Naive thymus-derived CD8-positive, alpha-beta T cell (primary cell): Measurements from ENCODE around the gene TTC28. TPM values are rescaled to one million over a fixed set of nuclear protein-coding genes. Genes with fewer than 3 reads are reported as not detected.

Experiments
- ATAC-seq, 2 donors: fragments of 150-1000 bp; cut with Tn5 transposase in 1 of 2; sonication (Bioruptor Pico), chemical (Tn5 transposase) in 1 of 2; 1 replicate in 1 of 2; 2 replicates in 1 of 2; pipeline ENCODE4 v1.10.0; 2021; ENCODE audit warnings: mild to moderate bottlenecking in 2 of 2, moderate library complexity in 2 of 2
- POLR2A ChIA-PET: fragments of 350-600 bp; sonication (Branson Sonifier 250); formaldehyde crosslinking; loops from one replicate; lab custom pipeline; 2021; ENCODE audit warnings: antibody characterized with exemption; lab: Charles Lee
- DNase-seq, 10 donors: peaks; one replicate each; pipeline versions ENCODE4 v3.0.0 to v3.0.0-alpha.2; 2020 to 2022
- H3K27ac Mint-ChIP-seq, 10 donors: one replicate each; pipeline ENCODE4 v1.8.0; 2020 to 2022; ENCODE audit warnings: mild to moderate bottlenecking in 10 of 10, mixed read lengths in 10 of 10, moderate library complexity in 4 of 10, inconsistent platforms in 1 of 10
- H3K27me3 Mint-ChIP-seq, 5 donors: one replicate each; pipeline ENCODE4 v1.8.0; 2021 to 2022; ENCODE audit warnings: mixed read lengths in 5 of 5
- H3K36me3 Mint-ChIP-seq, 3 donors: one replicate each; pipeline ENCODE4 v1.8.0; 2020 to 2022; ENCODE audit warnings: mixed read lengths in 3 of 3, mild to moderate bottlenecking in 2 of 3, inconsistent platforms in 1 of 3
- H3K4me1 Mint-ChIP-seq, 4 donors: one replicate each; pipeline ENCODE4 v1.8.0; 2021 to 2022; ENCODE audit warnings: mixed read lengths in 4 of 4
- H3K4me3 Mint-ChIP-seq, 10 donors: one replicate each; pipeline ENCODE4 v1.8.0; 2020 to 2022; ENCODE audit warnings: mild to moderate bottlenecking in 10 of 10, mixed read lengths in 10 of 10, moderate library complexity in 6 of 10, inconsistent platforms in 1 of 10
- H3K9me3 Mint-ChIP-seq, 9 donors: one replicate each; pipeline ENCODE4 v1.8.0; 2020 to 2022; ENCODE audit warnings: mixed read lengths in 9 of 9, mild to moderate bottlenecking in 3 of 9, inconsistent platforms in 1 of 9, moderate library complexity in 1 of 9
- polyA plus RNA-seq, 3 donors: library from polyadenylated mRNA; unstranded; fragments of 300-500 nt; fragmentation: Illumina TruSeq; gene quantifications; one replicate each; pipeline ENCODE4 v1.2.3, GENCODE V29; 2021
- total RNA-seq, 8 experiments: library from RNA in 2 of 8; stranded (reverse) in 2 of 8; gene quantifications; one replicate each; pipeline ENCODE4 v1.2.3 and lab custom pipeline; 2021 to 2026

The TTC28 gene
- total and polyA plus RNA-seq, 5 experiments from 2014 or later, result 0.44 to 6.4 (median 1.3) TPM

- ATAC-seq (no peak), DNase-seq (no peak)
- no peaks in the 10 kb centered on the region for H3K9me3 Mint-ChIP-seq
- no peak overlapping the region for H3K27ac Mint-ChIP-seq
- POLR2A ChIA-PET, result no interaction called here
- H3K36me3 Mint-ChIP-seq, result peaks cover 0 to 3% (median 0%) of the 10 kb centered on the region in 3 donors
- peaks cover 0 to 3% (median 0%) of the 10 kb centered on the region in 5 donors for H3K27me3 Mint-ChIP-seq
- no peak overlapping the region for H3K4me3 Mint-ChIP-seq
- peaks cover 0 to 4% (median 0%) of the 10 kb centered on the region in 4 donors for H3K4me1 Mint-ChIP-seq
These were observed 653.6 kb downstream of the TTC28 start for GRCh38 chr22:28025866-28026575.

- Mint-ChIP-seq H3K4me1 (peaks cover 0 to 4% (median under 1%) of the 10 kb centered on the region in 4 donors), H3K4me3 (no peak overlapping the region), H3K27me3 (peaks cover 0 to 3% (median 0%) of the 10 kb centered on the region in 5 donors), H3K27ac (no peak overlapping the region), H3K9me3 (no peaks in the 10 kb centered on the region), H3K36me3 (peaks cover 0 to 3% (median 0%) of the 10 kb centered on the region in 3 donors)
- POLR2A ChIA-PET, result no interaction called here
- DNase-seq (no peak), ATAC-seq (no peak)
These were observed 654.3 kb downstream of the TTC28 start for GRCh38 chr22:28025333-28025732.

GRCh38 chr22:28024422-28024888, 655.2 kb downstream of the TTC28 start:
- Mint-ChIP-seq H3K9me3 (no peaks in the 10 kb centered on the region), H3K36me3 (peaks cover 0 to 3% (median 0%) of the 10 kb centered on the region in 3 donors), H3K4me1 (peaks cover 3 to 7% (median 4%) of the 10 kb centered on the region in 4 donors), H3K27me3 (peaks cover 0 to 3% (median 0%) of the 10 kb centered on the region in 5 donors), H3K27ac (peak overlapping the region in 1 of 10 donors; percentile 17), H3K4me3 (no peak overlapping the region)
- DNase-seq, result no peak
- POLR2A ChIA-PET, result no interaction called here
- ATAC-seq, result no peak

GRCh38 chr22:28023774-28024173, 655.9 kb downstream of the TTC28 start:
- POLR2A ChIA-PET, result no interaction called here
- no peaks in the 10 kb centered on the region for H3K36me3 Mint-ChIP-seq
- H3K27ac Mint-ChIP-seq, result no peak overlapping the region
- peaks cover 0 to 3% (median 0%) of the 10 kb centered on the region in 5 donors for H3K27me3 Mint-ChIP-seq
- no peak overlapping the region for H3K4me3 Mint-ChIP-seq
- peaks cover 3 to 7% (median 4%) of the 10 kb centered on the region in 4 donors for H3K4me1 Mint-ChIP-seq
- H3K9me3 Mint-ChIP-seq, result no peaks in the 10 kb centered on the region
- ATAC-seq (no peak), DNase-seq (no peak)

- ATAC-seq, result no peak
- H3K27me3 Mint-ChIP-seq, result peaks cover 0 to 3% (median 0%) of the 10 kb centered on the region in 5 donors
- H3K4me1 Mint-ChIP-seq, result peaks cover 3 to 7% (median 4%) of the 10 kb centered on the region in 4 donors
- H3K9me3 Mint-ChIP-seq, result no peaks in the 10 kb centered on the region
- H3K27ac Mint-ChIP-seq, result no peak overlapping the region
- POLR2A ChIA-PET, result no interaction called here
- no peak for DNase-seq
- no peaks in the 10 kb centered on the region for H3K36me3 Mint-ChIP-seq
- no peak overlapping the region for H3K4me3 Mint-ChIP-seq
These were observed 656.6 kb downstream of the TTC28 start for GRCh38 chr22:28023036-28023435.

- POLR2A ChIA-PET, result no interaction called here
- peaks cover 0 to 3% (median 0%) of the 10 kb centered on the region in 5 donors for H3K27me3 Mint-ChIP-seq
- DNase-seq, result no peak
These were observed 657.5 kb downstream of the TTC28 start for GRCh38 chr22:28021998-28022660.

GRCh38 chr22:28021116-28021997, 658.3 kb downstream of the TTC28 start:
- peak overlapping the region in 1 of 10 donors; percentile 43 for H3K27ac Mint-ChIP-seq
- ATAC-seq, result no peak
- H3K27me3 Mint-ChIP-seq, result peaks cover 0 to 3% (median 0%) of the 10 kb centered on the region in 5 donors
- POLR2A ChIA-PET, result no interaction called here
- no peak for DNase-seq
- no peak overlapping the region for H3K4me3 Mint-ChIP-seq
- H3K36me3 Mint-ChIP-seq, result no peaks in the 10 kb centered on the region
- peaks cover 3 to 7% (median 4%) of the 10 kb centered on the region in 4 donors for H3K4me1 Mint-ChIP-seq
- H3K9me3 Mint-ChIP-seq, result no peaks in the 10 kb centered on the region

More at GRCh38 chr22:28021998-28022660, 657.5 kb downstream of the TTC28 start:
- H3K4me1 Mint-ChIP-seq, result peaks cover 3 to 7% (median 4%) of the 10 kb centered on the region in 4 donors
- no peak for ATAC-seq
- H3K4me3 Mint-ChIP-seq, result no peak overlapping the region
- no peaks in the 10 kb centered on the region for H3K9me3 Mint-ChIP-seq
- no peaks in the 10 kb centered on the region for H3K36me3 Mint-ChIP-seq
- H3K27ac Mint-ChIP-seq, result no peak overlapping the region

GRCh38 chr22:28019881-28020861, 659.5 kb downstream of the TTC28 start:
- Mint-ChIP-seq H3K4me1 (peaks cover 3 to 7% (median 4%) of the 10 kb centered on the region in 4 donors), H3K9me3 (no peaks in the 10 kb centered on the region), H3K36me3 (no peaks in the 10 kb centered on the region), H3K4me3 (no peak overlapping the region), H3K27ac (no peak overlapping the region), H3K27me3 (peaks cover 0 to 3% (median 0%) of the 10 kb centered on the region in 5 donors)
- DNase-seq, result peak; percentile 36 to 80 (median 62)
- peak; percentile 87 to 89 for ATAC-seq
- POLR2A ChIA-PET, result no interaction called here

GRCh38 chr22:28019360-28019759, 660.3 kb downstream of the TTC28 start:
- no peak for DNase-seq
- Mint-ChIP-seq H3K36me3 (no peaks in the 10 kb centered on the region), H3K9me3 (no peaks in the 10 kb centered on the region), H3K27me3 (peaks cover 0 to 3% (median 0%) of the 10 kb centered on the region in 5 donors), H3K27ac (no peak overlapping the region), H3K4me1 (peaks cover 3 to 6% (median 4%) of the 10 kb centered on the region in 4 donors), H3K4me3 (no peak overlapping the region)
- no peak for ATAC-seq
- POLR2A ChIA-PET, result no interaction called here

GRCh38 chr22:28018461-28018927, 661.1 kb downstream of the TTC28 start:
- no peak overlapping the region for H3K4me3 Mint-ChIP-seq

GRCh38 chr22:28017859-28018258, 661.8 kb downstream of the TTC28 start:
- Mint-ChIP-seq H3K9me3 (no peaks in the 10 kb centered on the region), H3K4me3 (no peak overlapping the region), H3K27me3 (peaks cover 0 to 3% (median 0%) of the 10 kb centered on the region in 5 donors), H3K36me3 (no peaks in the 10 kb centered on the region), H3K27ac (peak overlapping the region in 3 of 10 donors; percentile 43 to 83 (median 43)), H3K4me1 (peaks cover 3 to 6% (median 4%) of the 10 kb centered on the region in 4 donors)
- ATAC-seq, result no peak
- POLR2A ChIA-PET, result no interaction called here
- no peak for DNase-seq

More at GRCh38 chr22:28018461-28018927, 661.1 kb downstream of the TTC28 start:
- H3K9me3 Mint-ChIP-seq, result no peaks in the 10 kb centered on the region
- H3K4me1 Mint-ChIP-seq, result peaks cover 3 to 6% (median 4%) of the 10 kb centered on the region in 4 donors
- no peak for DNase-seq
- no peak overlapping the region for H3K27ac Mint-ChIP-seq
- POLR2A ChIA-PET, result no interaction called here
- no peak for ATAC-seq
- peaks cover 0 to 3% (median 0%) of the 10 kb centered on the region in 5 donors for H3K27me3 Mint-ChIP-seq
- no peaks in the 10 kb centered on the region for H3K36me3 Mint-ChIP-seq
